Measurements from ENCODE around the gene SND1. TPM values are rescaled to one million over a fixed set of nuclear protein-coding genes. Genes with fewer than 3 reads are reported as not detected.

Gene SND1
- total RNA-seq, 1 donor from 2014 or later = 165 TPM

- H3K36me3 Mint-ChIP-seq (ENCODE audit: unreplicated experiment) = no peaks in the 10 kb centered on the region
- no peak overlapping the region for H3K4me3 Mint-ChIP-seq (ENCODE audit: unreplicated experiment)
- DNase-seq = no peak
- no peak overlapping the region for H3K27ac Mint-ChIP-seq (ENCODE audit: unreplicated experiment)
- TF ChIP-seq, protein P1, sequence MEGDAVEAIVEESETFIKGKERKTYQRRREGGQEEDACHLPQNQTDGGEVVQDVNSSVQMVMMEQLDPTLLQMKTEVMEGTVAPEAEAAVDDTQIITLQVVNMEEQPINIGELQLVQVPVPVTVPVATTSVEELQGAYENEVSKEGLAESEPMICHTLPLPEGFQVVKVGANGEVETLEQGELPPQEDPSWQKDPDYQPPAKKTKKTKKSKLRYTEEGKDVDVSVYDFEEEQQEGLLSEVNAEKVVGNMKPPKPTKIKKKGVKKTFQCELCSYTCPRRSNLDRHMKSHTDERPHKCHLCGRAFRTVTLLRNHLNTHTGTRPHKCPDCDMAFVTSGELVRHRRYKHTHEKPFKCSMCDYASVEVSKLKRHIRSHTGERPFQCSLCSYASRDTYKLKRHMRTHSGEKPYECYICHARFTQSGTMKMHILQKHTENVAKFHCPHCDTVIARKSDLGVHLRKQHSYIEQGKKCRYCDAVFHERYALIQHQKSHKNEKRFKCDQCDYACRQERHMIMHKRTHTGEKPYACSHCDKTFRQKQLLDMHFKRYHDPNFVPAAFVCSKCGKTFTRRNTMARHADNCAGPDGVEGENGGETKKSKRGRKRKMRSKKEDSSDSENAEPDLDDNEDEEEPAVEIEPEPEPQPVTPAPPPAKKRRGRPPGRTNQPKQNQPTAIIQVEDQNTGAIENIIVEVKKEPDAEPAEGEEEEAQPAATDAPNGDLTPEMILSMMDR (IDR thresholded peaks at IDR 0.05; ENCODE audit: partially characterized antibody, unreplicated experiment) = no peak
- peaks cover 17% of the 10 kb centered on the region for H3K4me1 Mint-ChIP-seq (ENCODE audit: low read depth, unreplicated experiment)
- H3K9me3 Mint-ChIP-seq (ENCODE audit: unreplicated experiment) = no peaks in the 10 kb centered on the region
- no peaks in the 10 kb centered on the region for H3K27me3 Mint-ChIP-seq (ENCODE audit: unreplicated experiment)
Observed at GRCh38 chr7:127782654-127783559, 130.9 kb downstream of the SND1 start.

- DNase-seq = no peak
- Mint-ChIP-seq H3K9me3 (ENCODE audit: unreplicated experiment) (no peaks in the 10 kb centered on the region), H3K4me3 (ENCODE audit: unreplicated experiment) (no peak overlapping the region), H3K4me1 (ENCODE audit: low read depth, unreplicated experiment) (peaks cover 22% of the 10 kb centered on the region), H3K36me3 (ENCODE audit: unreplicated experiment) (no peaks in the 10 kb centered on the region), H3K27ac (ENCODE audit: unreplicated experiment) (no peak overlapping the region), H3K27me3 (ENCODE audit: unreplicated experiment) (no peaks in the 10 kb centered on the region)
- TF ChIP-seq, protein P1 (IDR thresholded peaks at IDR 0.05; ENCODE audit: partially characterized antibody, unreplicated experiment) = no peak
Observed at GRCh38 chr7:127786184-127786583, 134.2 kb downstream of the SND1 start.

GRCh38 chr7:127789031-127789430, 137.0 kb downstream of the SND1 start:
- DNase-seq = no peak
- Mint-ChIP-seq H3K9me3 (ENCODE audit: unreplicated experiment) (no peaks in the 10 kb centered on the region), H3K27ac (ENCODE audit: unreplicated experiment) (no peak overlapping the region), H3K4me3 (ENCODE audit: unreplicated experiment) (no peak overlapping the region), H3K36me3 (ENCODE audit: unreplicated experiment) (no peaks in the 10 kb centered on the region), H3K4me1 (ENCODE audit: low read depth, unreplicated experiment) (peaks cover 15% of the 10 kb centered on the region), H3K27me3 (ENCODE audit: unreplicated experiment) (no peaks in the 10 kb centered on the region)
- TF ChIP-seq, protein P1 (IDR thresholded peaks at IDR 0.05; ENCODE audit: partially characterized antibody, unreplicated experiment) = no peak

GRCh38 chr7:127791446-127792189, 139.6 kb downstream of the SND1 start:
- H3K27me3 Mint-ChIP-seq (ENCODE audit: unreplicated experiment) = no peaks in the 10 kb centered on the region
- H3K4me3 Mint-ChIP-seq (ENCODE audit: unreplicated experiment) = no peak overlapping the region
- H3K27ac Mint-ChIP-seq (ENCODE audit: unreplicated experiment) = no peak overlapping the region
- no peak for DNase-seq
- H3K36me3 Mint-ChIP-seq (ENCODE audit: unreplicated experiment) = no peaks in the 10 kb centered on the region
- H3K4me1 Mint-ChIP-seq (ENCODE audit: low read depth, unreplicated experiment) = peaks cover 15% of the 10 kb centered on the region
- H3K9me3 Mint-ChIP-seq (ENCODE audit: unreplicated experiment) = peaks cover 2% of the 10 kb centered on the region
- TF ChIP-seq, protein P1 (IDR thresholded peaks at IDR 0.05; ENCODE audit: partially characterized antibody, unreplicated experiment) = no peak
